GM23338 (cell line): ENCODE measurements around the gene SFT2D3.
A peak's percentile ranks its signal among the peaks of the same experiment; 100 is the strongest.

ENCODE experiments used
- CREB1 ChIP-seq: fragments of 250-450 bp; sonication (Bioruptor Pico); IDR thresholded peaks from 2 replicates; pipeline ENCODE4 v1.5.0; 2020; ENCODE audit warnings: low read depth, mild to moderate bottlenecking, moderate library complexity
- EZH2 ChIP-seq: fragments of 200-600 bp; sonication (generic); IDR thresholded peaks from one replicate; pipeline ENCODE4 v1.8.0; 2017; ENCODE audit warnings: antibody characterized with exemption, mild to moderate bottlenecking, low read depth; ENCODE audit not compliant: unreplicated experiment
- EZH2phosphoT487 ChIP-seq: fragments of 200-600 bp; sonication (generic); IDR thresholded peaks from one replicate; pipeline ENCODE4 v1.8.1; 2018; ENCODE audit warnings: antibody characterized with exemption; ENCODE audit not compliant: unreplicated experiment
- JUNB ChIP-seq: IDR thresholded peaks from one replicate; pipeline ENCODE4 v1.6.1; 2016; ENCODE audit warnings: antibody characterized with exemption; ENCODE audit not compliant: unreplicated experiment
- NANOG ChIP-seq: IDR thresholded peaks from 2 replicates; pipeline ENCODE4 v1.6.1; 2016; ENCODE audit warnings: antibody characterized with exemption, borderline replicate concordance
- POLR2AphosphoS5 ChIP-seq: IDR thresholded peaks from 2 replicates; pipeline ENCODE4 v1.6.1; 2016; ENCODE audit warnings: antibody characterized with exemption, low read depth
- STAT1 ChIP-seq: IDR thresholded peaks from one replicate; pipeline ENCODE4 v1.6.1; 2016; ENCODE audit warnings: antibody characterized with exemption; ENCODE audit not compliant: unreplicated experiment
- ZNF114 ChIP-seq: fragments of 250-450 bp; sonication (Bioruptor Pico); IDR thresholded peaks from 2 replicates; pipeline ENCODE4 v1.5.0; 2020; ENCODE audit warnings: mild to moderate bottlenecking, moderate library complexity
- ZNF331 ChIP-seq: fragments of 250-450 bp; sonication (Bioruptor Pico); IDR thresholded peaks from 2 replicates; pipeline ENCODE4 v1.5.0; 2020; ENCODE audit warnings: low read depth, mild to moderate bottlenecking, moderate library complexity
- TF ChIP-seq, protein P1 (sequence below), 2 experiments: fragments of 200-600 bp in 1 of 2; sonication (generic) in 1 of 2; conservative IDR thresholded peaks; 2 replicates each; pipeline versions ENCODE4 v1.5.1 to v1.6.1; 2016 to 2017; ENCODE audit warnings: antibody characterized with exemption in 2 of 2, low read depth in 2 of 2, mild to moderate bottlenecking in 2 of 2, moderate library complexity in 1 of 2
- TF ChIP-seq, protein P2 (sequence below): IDR thresholded peaks from one replicate; pipeline ENCODE4 v1.6.1; 2018; ENCODE audit warnings: antibody characterized with exemption; ENCODE audit not compliant: unreplicated experiment
- TF ChIP-seq, protein P3 (sequence below): IDR thresholded peaks from 2 replicates; pipeline ENCODE4 v1.6.1; 2016; ENCODE audit warnings: antibody characterized with exemption
- TF ChIP-seq, protein P4 (sequence below): fragments of 250-450 bp; sonication (Bioruptor Pico); IDR thresholded peaks from 2 replicates; pipeline ENCODE4 v1.5.0; 2020; ENCODE audit warnings: mild to moderate bottlenecking, moderate library complexity

DNA sequence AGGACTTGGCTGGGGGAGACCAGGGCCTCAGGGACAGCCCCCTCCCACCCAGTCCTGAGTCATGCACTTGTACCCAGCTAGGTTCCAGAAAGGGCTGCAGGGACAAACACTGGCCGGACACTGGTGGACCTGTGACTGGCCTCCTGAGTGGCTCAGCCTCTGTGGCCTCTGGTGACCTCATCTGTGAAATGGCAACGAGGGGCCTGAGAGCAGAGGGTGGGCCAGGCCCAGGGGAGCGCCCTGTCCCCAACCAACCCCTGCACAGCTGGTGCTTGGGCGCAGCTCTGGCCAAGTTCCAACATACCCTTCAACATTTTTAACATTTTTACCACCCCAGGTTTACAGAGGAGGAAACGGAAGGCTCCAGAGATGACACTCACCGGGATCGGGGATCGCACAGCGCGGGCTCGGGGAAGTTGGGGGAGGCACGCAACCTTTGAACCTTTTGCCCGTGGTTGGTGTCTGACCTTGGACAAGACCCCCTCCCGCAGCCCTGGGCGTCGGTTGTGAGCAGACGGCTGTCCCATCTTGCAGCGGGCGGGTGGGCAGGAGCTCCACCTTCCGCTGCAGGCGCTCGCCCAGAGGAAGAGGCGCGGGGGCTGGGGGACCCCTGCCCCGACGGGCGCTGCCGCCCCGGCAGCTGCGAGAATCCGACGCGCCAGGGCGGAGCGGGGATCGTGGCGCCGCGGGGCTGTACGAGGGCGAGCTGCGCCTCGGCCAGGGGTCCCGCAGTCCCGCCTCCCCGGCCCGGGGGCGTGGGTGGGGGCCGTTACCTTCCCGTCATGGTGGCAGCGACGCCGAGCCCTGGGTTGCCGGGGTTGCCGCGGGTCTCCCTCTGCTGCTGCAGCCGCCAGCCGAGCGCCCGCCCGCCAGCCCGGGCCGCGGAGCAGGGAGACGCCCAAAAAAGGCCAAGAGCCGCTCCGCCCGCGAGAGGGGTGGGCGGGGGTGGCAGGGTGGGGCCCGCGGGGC, 26.8 kb upstream of the SFT2D3 start:
- TF ChIP-seq, protein P1, sequence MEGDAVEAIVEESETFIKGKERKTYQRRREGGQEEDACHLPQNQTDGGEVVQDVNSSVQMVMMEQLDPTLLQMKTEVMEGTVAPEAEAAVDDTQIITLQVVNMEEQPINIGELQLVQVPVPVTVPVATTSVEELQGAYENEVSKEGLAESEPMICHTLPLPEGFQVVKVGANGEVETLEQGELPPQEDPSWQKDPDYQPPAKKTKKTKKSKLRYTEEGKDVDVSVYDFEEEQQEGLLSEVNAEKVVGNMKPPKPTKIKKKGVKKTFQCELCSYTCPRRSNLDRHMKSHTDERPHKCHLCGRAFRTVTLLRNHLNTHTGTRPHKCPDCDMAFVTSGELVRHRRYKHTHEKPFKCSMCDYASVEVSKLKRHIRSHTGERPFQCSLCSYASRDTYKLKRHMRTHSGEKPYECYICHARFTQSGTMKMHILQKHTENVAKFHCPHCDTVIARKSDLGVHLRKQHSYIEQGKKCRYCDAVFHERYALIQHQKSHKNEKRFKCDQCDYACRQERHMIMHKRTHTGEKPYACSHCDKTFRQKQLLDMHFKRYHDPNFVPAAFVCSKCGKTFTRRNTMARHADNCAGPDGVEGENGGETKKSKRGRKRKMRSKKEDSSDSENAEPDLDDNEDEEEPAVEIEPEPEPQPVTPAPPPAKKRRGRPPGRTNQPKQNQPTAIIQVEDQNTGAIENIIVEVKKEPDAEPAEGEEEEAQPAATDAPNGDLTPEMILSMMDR (conservative IDR thresholded peaks at IDR 0.05; ENCODE audit: low read depth in 2 of 2), result no peak
- TF ChIP-seq EZH2 (peak; percentile 48), JUNB (no peak), POLR2AphosphoS5 (no peak), EZH2phosphoT487 (no peak), STAT1 (no peak), ZNF114 (CRISPR knock-in tag) (no peak), CREB1 (CRISPR knock-in tag) (0 out of 2 replicates have a peak, but pooled peaks have one; percentile 16), NANOG (no peak), ZNF331 (CRISPR knock-in tag) (no peak)
- TF ChIP-seq, protein P2, sequence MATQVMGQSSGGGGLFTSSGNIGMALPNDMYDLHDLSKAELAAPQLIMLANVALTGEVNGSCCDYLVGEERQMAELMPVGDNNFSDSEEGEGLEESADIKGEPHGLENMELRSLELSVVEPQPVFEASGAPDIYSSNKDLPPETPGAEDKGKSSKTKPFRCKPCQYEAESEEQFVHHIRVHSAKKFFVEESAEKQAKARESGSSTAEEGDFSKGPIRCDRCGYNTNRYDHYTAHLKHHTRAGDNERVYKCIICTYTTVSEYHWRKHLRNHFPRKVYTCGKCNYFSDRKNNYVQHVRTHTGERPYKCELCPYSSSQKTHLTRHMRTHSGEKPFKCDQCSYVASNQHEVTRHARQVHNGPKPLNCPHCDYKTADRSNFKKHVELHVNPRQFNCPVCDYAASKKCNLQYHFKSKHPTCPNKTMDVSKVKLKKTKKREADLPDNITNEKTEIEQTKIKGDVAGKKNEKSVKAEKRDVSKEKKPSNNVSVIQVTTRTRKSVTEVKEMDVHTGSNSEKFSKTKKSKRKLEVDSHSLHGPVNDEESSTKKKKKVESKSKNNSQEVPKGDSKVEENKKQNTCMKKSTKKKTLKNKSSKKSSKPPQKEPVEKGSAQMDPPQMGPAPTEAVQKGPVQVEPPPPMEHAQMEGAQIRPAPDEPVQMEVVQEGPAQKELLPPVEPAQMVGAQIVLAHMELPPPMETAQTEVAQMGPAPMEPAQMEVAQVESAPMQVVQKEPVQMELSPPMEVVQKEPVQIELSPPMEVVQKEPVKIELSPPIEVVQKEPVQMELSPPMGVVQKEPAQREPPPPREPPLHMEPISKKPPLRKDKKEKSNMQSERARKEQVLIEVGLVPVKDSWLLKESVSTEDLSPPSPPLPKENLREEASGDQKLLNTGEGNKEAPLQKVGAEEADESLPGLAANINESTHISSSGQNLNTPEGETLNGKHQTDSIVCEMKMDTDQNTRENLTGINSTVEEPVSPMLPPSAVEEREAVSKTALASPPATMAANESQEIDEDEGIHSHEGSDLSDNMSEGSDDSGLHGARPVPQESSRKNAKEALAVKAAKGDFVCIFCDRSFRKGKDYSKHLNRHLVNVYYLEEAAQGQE, result no peak
- TF ChIP-seq, protein P3, sequence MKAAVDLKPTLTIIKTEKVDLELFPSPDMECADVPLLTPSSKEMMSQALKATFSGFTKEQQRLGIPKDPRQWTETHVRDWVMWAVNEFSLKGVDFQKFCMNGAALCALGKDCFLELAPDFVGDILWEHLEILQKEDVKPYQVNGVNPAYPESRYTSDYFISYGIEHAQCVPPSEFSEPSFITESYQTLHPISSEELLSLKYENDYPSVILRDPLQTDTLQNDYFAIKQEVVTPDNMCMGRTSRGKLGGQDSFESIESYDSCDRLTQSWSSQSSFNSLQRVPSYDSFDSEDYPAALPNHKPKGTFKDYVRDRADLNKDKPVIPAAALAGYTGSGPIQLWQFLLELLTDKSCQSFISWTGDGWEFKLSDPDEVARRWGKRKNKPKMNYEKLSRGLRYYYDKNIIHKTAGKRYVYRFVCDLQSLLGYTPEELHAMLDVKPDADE, result no peak
- TF ChIP-seq, protein P4, sequence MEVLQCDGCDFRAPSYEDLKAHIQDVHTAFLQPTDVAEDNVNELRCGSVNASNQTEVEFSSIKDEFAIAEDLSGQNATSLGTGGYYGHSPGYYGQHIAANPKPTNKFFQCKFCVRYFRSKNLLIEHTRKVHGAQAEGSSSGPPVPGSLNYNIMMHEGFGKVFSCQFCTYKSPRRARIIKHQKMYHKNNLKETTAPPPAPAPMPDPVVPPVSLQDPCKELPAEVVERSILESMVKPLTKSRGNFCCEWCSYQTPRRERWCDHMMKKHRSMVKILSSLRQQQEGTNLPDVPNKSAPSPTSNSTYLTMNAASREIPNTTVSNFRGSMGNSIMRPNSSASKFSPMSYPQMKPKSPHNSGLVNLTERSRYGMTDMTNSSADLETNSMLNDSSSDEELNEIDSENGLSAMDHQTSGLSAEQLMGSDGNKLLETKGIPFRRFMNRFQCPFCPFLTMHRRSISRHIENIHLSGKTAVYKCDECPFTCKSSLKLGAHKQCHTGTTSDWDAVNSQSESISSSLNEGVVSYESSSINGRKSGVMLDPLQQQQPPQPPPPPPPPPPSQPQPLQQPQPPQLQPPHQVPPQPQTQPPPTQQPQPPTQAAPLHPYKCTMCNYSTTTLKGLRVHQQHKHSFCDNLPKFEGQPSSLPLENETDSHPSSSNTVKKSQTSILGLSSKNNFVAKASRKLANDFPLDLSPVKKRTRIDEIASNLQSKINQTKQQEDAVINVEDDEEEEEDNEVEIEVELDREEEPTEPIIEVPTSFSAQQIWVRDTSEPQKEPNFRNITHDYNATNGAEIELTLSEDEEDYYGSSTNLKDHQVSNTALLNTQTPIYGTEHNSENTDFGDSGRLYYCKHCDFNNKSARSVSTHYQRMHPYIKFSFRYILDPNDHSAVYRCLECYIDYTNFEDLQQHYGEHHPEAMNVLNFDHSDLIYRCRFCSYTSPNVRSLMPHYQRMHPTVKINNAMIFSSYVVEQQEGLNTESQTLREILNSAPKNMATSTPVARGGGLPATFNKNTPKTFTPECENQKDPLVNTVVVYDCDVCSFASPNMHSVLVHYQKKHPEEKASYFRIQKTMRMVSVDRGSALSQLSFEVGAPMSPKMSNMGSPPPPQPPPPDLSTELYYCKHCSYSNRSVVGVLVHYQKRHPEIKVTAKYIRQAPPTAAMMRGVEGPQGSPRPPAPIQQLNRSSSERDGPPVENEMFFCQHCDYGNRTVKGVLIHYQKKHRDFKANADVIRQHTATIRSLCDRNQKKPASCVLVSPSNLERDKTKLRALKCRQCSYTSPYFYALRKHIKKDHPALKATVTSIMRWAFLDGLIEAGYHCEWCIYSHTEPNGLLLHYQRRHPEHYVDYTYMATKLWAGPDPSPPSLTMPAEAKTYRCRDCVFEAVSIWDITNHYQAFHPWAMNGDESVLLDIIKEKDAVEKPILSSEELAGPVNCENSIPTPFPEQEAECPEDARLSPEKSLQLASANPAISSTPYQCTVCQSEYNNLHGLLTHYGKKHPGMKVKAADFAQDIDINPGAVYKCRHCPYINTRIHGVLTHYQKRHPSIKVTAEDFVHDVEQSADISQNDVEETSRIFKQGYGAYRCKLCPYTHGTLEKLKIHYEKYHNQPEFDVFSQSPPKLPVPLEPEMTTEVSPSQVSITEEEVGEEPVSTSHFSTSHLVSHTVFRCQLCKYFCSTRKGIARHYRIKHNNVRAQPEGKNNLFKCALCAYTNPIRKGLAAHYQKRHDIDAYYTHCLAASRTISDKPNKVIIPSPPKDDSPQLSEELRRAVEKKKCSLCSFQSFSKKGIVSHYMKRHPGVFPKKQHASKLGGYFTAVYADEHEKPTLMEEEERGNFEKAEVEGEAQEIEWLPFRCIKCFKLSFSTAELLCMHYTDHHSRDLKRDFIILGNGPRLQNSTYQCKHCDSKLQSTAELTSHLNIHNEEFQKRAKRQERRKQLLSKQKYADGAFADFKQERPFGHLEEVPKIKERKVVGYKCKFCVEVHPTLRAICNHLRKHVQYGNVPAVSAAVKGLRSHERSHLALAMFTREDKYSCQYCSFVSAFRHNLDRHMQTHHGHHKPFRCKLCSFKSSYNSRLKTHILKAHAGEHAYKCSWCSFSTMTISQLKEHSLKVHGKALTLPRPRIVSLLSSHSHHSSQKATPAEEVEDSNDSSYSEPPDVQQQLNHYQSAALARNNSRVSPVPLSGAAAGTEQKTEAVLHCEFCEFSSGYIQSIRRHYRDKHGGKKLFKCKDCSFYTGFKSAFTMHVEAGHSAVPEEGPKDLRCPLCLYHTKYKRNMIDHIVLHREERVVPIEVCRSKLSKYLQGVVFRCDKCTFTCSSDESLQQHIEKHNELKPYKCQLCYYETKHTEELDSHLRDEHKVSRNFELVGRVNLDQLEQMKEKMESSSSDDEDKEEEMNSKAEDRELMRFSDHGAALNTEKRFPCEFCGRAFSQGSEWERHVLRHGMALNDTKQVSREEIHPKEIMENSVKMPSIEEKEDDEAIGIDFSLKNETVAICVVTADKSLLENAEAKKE (CRISPR knock-in tag), result no peak
